AG04449 (cell line): ENCODE results near the gene CARD8.
"Not testable (repeated sequence)": the region's sequence is repeated elsewhere in the genome, so short reads cannot be mapped to it uniquely, and the experiment has no call there.

Experiments
- CTCF ChIA-PET: fragments of 350-600 bp; formaldehyde crosslinking; extraction: SDS; loops from one replicate; lab custom pipeline; 2021; ENCODE audit warnings: antibody characterized with exemption; lab: Yijun Ruan, JAX
- POLR2A ChIA-PET: fragments of 400-600, 350-600 bp; formaldehyde crosslinking; extraction: SDS; loops from one replicate; lab custom pipeline; 2020; ENCODE audit warnings: antibody characterized with exemption, inconsistent platforms; lab: Yijun Ruan, JAX
- DNase-seq: peaks from one replicate; pipeline ENCODE4 v3.0.0-alpha.2; 2010; ENCODE audit warnings: low read depth, low spot score
- H3K4me3 ChIP-seq: 2 replicates; pipeline ENCODE4 v1.5.1; 2011; ENCODE audit warnings: low read depth, mild to moderate bottlenecking, control low read depth, low read length
- CTCF ChIP-seq: IDR thresholded peaks from one replicate; pipeline ENCODE4 v1.5.1; 2011; ENCODE audit warnings: mild to moderate bottlenecking, moderate library complexity, low read length, control low read depth, inconsistent platforms; ENCODE audit not compliant: insufficient read depth; ENCODE audit errors: missing control alignments

CARD8 gene

GRCh38 chr19:48230555-48231129 lies 25.1 kb downstream of the CARD8 start:
- POLR2A ChIA-PET = no interaction called here
- no peak overlapping the region for H3K4me3 ChIP-seq
- DNase-seq = no peak
- CTCF ChIA-PET = no interaction called here
- no peak for TF ChIP-seq CTCF

GRCh38 chr19:48221628-48222027 lies 34.1 kb downstream of the CARD8 start:
- CTCF ChIA-PET = no interaction called here
- no peak overlapping the region for H3K4me3 ChIP-seq
- POLR2A ChIA-PET = no interaction called here
- TF ChIP-seq CTCF = no peak
- no peak for DNase-seq

- DNase-seq, POLR2A ChIA-PET: not testable (repeated sequence)
- CTCF ChIA-PET = interaction anchor here (1.0 kb wide), 1 partner anchor 26 kb away, joined by 3 read pairs; no protein-coding TSS in a partner anchor
Observed at GRCh38 chr19:48220784-48221183, 34.9 kb downstream of the CARD8 start.

GRCh38 chr19:48218997-48219396 lies 36.7 kb downstream of the CARD8 start:
- ChIA-PET POLR2A (interaction anchor here (1.1 kb wide), 1 partner anchor 14 kb away, joined by 4 read pairs; no protein-coding TSS in a partner anchor), CTCF (interaction anchor here (1.1 to 1.5 kb wide), 2 partner anchors 40 to 255 kb away, joined by 3 read pairs; no protein-coding TSS in a partner anchor)
- no peak for DNase-seq
- no peak overlapping the region for H3K4me3 ChIP-seq
- TF ChIP-seq CTCF = no peak

More at GRCh38 chr19:48220784-48221183, 34.9 kb downstream of the CARD8 start:
- not testable (repeated sequence) for H3K4me3 ChIP-seq

GRCh38 chr19:48216933-48217332 lies 38.8 kb downstream of the CARD8 start:
- no peak overlapping the region for H3K4me3 ChIP-seq
- TF ChIP-seq CTCF = no peak
- ChIA-PET CTCF (interaction anchor here (1.3 kb wide), 1 partner anchor 16 kb away, joined by 4 read pairs; no protein-coding TSS in a partner anchor), POLR2A (no interaction called here)
- DNase-seq = no peak

- H3K4me3 ChIP-seq = no peak overlapping the region
- DNase-seq = no peak
- CTCF ChIA-PET = interaction anchor here (0.6 to 2.4 kb wide), 2 partner anchors 10 to 621 kb away, joined by 3 to 13 read pairs; no protein-coding TSS in a partner anchor
- POLR2A ChIA-PET = no interaction called here
- no peak for TF ChIP-seq CTCF
Observed at GRCh38 chr19:48213959-48214358, 41.8 kb downstream of the CARD8 start.
